IMR-90 (cell line): ENCODE data around the gene IMPDH1. TPM values are rescaled to one million over a fixed set of nuclear protein-coding genes. Genes with fewer than 3 reads are reported as not detected.

Experiments
- ATAC-seq: fragments of 200-7000 bp; cut with Tn5 transposase; 2 replicates; pipeline ENCODE4 v1.9.1; 2020; ENCODE audit warnings: low read depth, mild to moderate bottlenecking, moderate library complexity
- BruUV-seq: library from RNA; stranded (reverse); fragments of 400-500 nt; replicated peaks from 2 replicates; lab custom pipeline; 2021; lab: Mats Ljungman, UMichigan
- CTCF ChIA-PET: fragments of 300-600 bp; formaldehyde crosslinking; extraction: SDS; loops from one replicate; lab custom pipeline; 2021; ENCODE audit warnings: antibody characterized with exemption; lab: Yijun Ruan, JAX
- POLR2A ChIA-PET: fragments of 300-600 bp; sonication (Branson Sonifier 250); formaldehyde crosslinking; loops from one replicate; lab custom pipeline; 2022; ENCODE audit warnings: antibody characterized with exemption; ENCODE audit not compliant: unreplicated experiment; lab: Charles Lee
- DNase-seq: peaks from one replicate; pipeline ENCODE4 v3.0.0; 2013
- H2AFZ ChIP-seq: replicated peaks from 2 replicates; pipeline ENCODE3; 2013; ENCODE audit warnings: low read length, mild to moderate bottlenecking; ENCODE audit not compliant: poor library complexity
- H2AK5ac ChIP-seq: 2 replicates; pipeline ENCODE4 v1.6.1; 2013; ENCODE audit warnings: low read depth, low read length, inconsistent platforms
- H2AK9ac ChIP-seq: replicated peaks from 2 replicates; pipeline ENCODE3; 2013; ENCODE audit warnings: mild to moderate bottlenecking, low read depth, low read length, moderate library complexity; ENCODE audit not compliant: poor library complexity
- H2BK120ac ChIP-seq: 2 replicates; pipeline ENCODE4 v1.6.1; 2013; ENCODE audit warnings: low read depth, low read length, inconsistent platforms
- H2BK15ac ChIP-seq: 3 replicates; pipeline ENCODE4 v1.6.1; 2013; ENCODE audit warnings: low read depth, low read length, inconsistent platforms
- H2BK20ac ChIP-seq: 2 replicates; pipeline ENCODE4 v1.6.1; 2013; ENCODE audit warnings: low read depth, mild to moderate bottlenecking, inconsistent platforms, low read length, moderate library complexity
- H2BK5ac ChIP-seq: 2 replicates; pipeline ENCODE4 v1.6.1; 2013; ENCODE audit warnings: mild to moderate bottlenecking, low read depth, low read length, inconsistent platforms; ENCODE audit not compliant: poor library complexity, severe bottlenecking
- H3K14ac ChIP-seq: replicated peaks from 2 replicates; pipeline ENCODE4 v1.6.1; 2013; ENCODE audit warnings: low read depth, low read length, inconsistent platforms
- H3K18ac ChIP-seq: 2 replicates; pipeline ENCODE4 v1.6.1; 2013; ENCODE audit warnings: low read depth, low read length, control low read depth
- H3K23ac ChIP-seq: 2 replicates; pipeline ENCODE4 v1.6.1; 2013; ENCODE audit warnings: low read depth, low read length, inconsistent platforms
- H3K27ac ChIP-seq: 2 replicates; pipeline ENCODE4 v1.5.1; 2013; ENCODE audit warnings: mild to moderate bottlenecking, control low read depth, low read length; ENCODE audit not compliant: insufficient read depth
- H3K27me3 ChIP-seq: 2 replicates; pipeline ENCODE4 v1.6.1; 2013; ENCODE audit warnings: low read length; ENCODE audit not compliant: control insufficient read depth, insufficient read depth
- H3K36me3 ChIP-seq: 2 replicates; pipeline ENCODE4 v1.6.1; 2013; ENCODE audit warnings: low read length, mixed read lengths; ENCODE audit not compliant: control insufficient read depth, insufficient read depth
- H3K4ac ChIP-seq: 2 replicates; pipeline ENCODE4 v1.6.1; 2013; ENCODE audit warnings: low read depth, low read length, inconsistent platforms
- H3K4me1 ChIP-seq: 2 replicates; pipeline ENCODE4 v1.6.1; 2013; ENCODE audit warnings: low read length, mixed read lengths; ENCODE audit not compliant: control insufficient read depth, insufficient read depth
- H3K4me2 ChIP-seq: 2 replicates; pipeline ENCODE4 v1.6.1; 2013; ENCODE audit warnings: low read depth, mild to moderate bottlenecking, control low read depth, low read length, moderate library complexity
- H3K4me3 ChIP-seq: 2 replicates; pipeline ENCODE4 v1.5.1; 2013; ENCODE audit warnings: low read depth, mild to moderate bottlenecking, control low read depth, low read length, moderate library complexity; ENCODE audit not compliant: insufficient read depth
- H3K56ac ChIP-seq: 2 replicates; pipeline ENCODE4 v1.6.1; 2013; ENCODE audit warnings: low read length, inconsistent platforms; ENCODE audit not compliant: insufficient read depth; ENCODE audit errors: extremely low read depth
- H3K79me1 ChIP-seq, 2 experiments: 2 replicates each; pipeline ENCODE4 v1.6.1; 2013; ENCODE audit warnings: low read length in 2 of 2, inconsistent platforms in 1 of 2, low read depth in 1 of 2
- H3K9ac ChIP-seq: 2 replicates; pipeline ENCODE4 v1.6.1; 2013; ENCODE audit warnings: low read depth, low read length, control low read depth
- H3K9me1 ChIP-seq: 2 replicates; pipeline ENCODE4 v1.6.1; 2013; ENCODE audit warnings: low read length, inconsistent platforms; ENCODE audit not compliant: insufficient read depth
- H3K9me3 ChIP-seq: 2 replicates; pipeline ENCODE4 v1.6.1; 2013; ENCODE audit warnings: low read length; ENCODE audit not compliant: control insufficient read depth, insufficient read depth
- H4K20me1 ChIP-seq: 2 replicates; pipeline ENCODE4 v1.6.1; 2013; ENCODE audit warnings: low read length, inconsistent platforms; ENCODE audit not compliant: insufficient read depth
- H4K5ac ChIP-seq: 2 replicates; pipeline ENCODE4 v1.6.1; 2013; ENCODE audit warnings: mild to moderate bottlenecking, low read depth, low read length, control low read depth
- H4K8ac ChIP-seq, 2 experiments: 2 replicates each; pipeline ENCODE4 v1.6.1; 2013; ENCODE audit warnings: low read depth in 2 of 2, low read length in 2 of 2, control low read depth in 1 of 2, inconsistent platforms in 1 of 2
- H4K91ac ChIP-seq: 2 replicates; pipeline ENCODE4 v1.6.1; 2013; ENCODE audit warnings: low read depth, low read length, inconsistent platforms; ENCODE audit not compliant: insufficient read depth
- BHLHE40 ChIP-seq: fragments of 150-350 bp; IDR thresholded peaks from 2 replicates; pipeline ENCODE4 v1.6.1; 2016; ENCODE audit warnings: mild to moderate bottlenecking, low read depth, low read length
- CEBPB ChIP-seq: IDR thresholded peaks from 2 replicates; pipeline ENCODE4 v1.6.1; 2012; ENCODE audit warnings: low read depth, low read length, improper control_type of control experiment
- CHD1 ChIP-seq: IDR thresholded peaks from 2 replicates; pipeline ENCODE4 v1.6.1; 2012; ENCODE audit warnings: low read depth, low read length, improper control_type of control experiment
- FOS ChIP-seq: fragments of 150-350 bp; IDR thresholded peaks from 2 replicates; pipeline ENCODE4 v1.6.1; 2016; ENCODE audit warnings: low read depth, low read length
- MAFK ChIP-seq: IDR thresholded peaks from 2 replicates; pipeline ENCODE4 v1.6.1; 2012; ENCODE audit warnings: low read depth, low read length, improper control_type of control experiment
- MAZ ChIP-seq: IDR thresholded peaks from 2 replicates; pipeline ENCODE4 v1.6.1; 2012; ENCODE audit warnings: low read depth, mild to moderate bottlenecking, low read length, improper control_type of control experiment, moderate library complexity, borderline replicate concordance
- MXI1 ChIP-seq: IDR thresholded peaks from 2 replicates; pipeline ENCODE4 v1.6.1; 2012; ENCODE audit warnings: low read depth, mild to moderate bottlenecking, low read length, moderate library complexity, borderline replicate concordance
- NFE2L2 ChIP-seq: fragments of 150-350 bp; IDR thresholded peaks from 2 replicates; pipeline ENCODE4 v1.6.1; 2016; ENCODE audit warnings: low read depth, mild to moderate bottlenecking, low read length
- POLR2A ChIP-seq: IDR thresholded peaks from 2 replicates; pipeline ENCODE4 v1.6.1; 2012; ENCODE audit warnings: mild to moderate bottlenecking, low read depth, low read length
- RAD21 ChIP-seq: IDR thresholded peaks from 2 replicates; pipeline ENCODE4 v1.6.1; 2012; ENCODE audit warnings: low read length, improper control_type of control experiment
- RCOR1 ChIP-seq: IDR thresholded peaks from 2 replicates; pipeline ENCODE4 v1.6.1; 2012; ENCODE audit warnings: mild to moderate bottlenecking, low read length, improper control_type of control experiment; ENCODE audit not compliant: insufficient replicate concordance
- RFX5 ChIP-seq: IDR thresholded peaks from 2 replicates; pipeline ENCODE4 v1.8.0; 2012; ENCODE audit warnings: low read depth, mild to moderate bottlenecking, low read length, moderate library complexity
- SMC3 ChIP-seq: fragments of 150-350 bp; IDR thresholded peaks from 2 replicates; pipeline ENCODE4 v1.6.1; 2016; ENCODE audit warnings: low read depth, mild to moderate bottlenecking, antibody characterized with exemption, low read length, moderate library complexity
- USF2 ChIP-seq: fragments of 150-350 bp; IDR thresholded peaks from 2 replicates; pipeline ENCODE4 v1.6.1; 2017; ENCODE audit warnings: mild to moderate bottlenecking, antibody characterized with exemption, low read length, low read depth
- WGBS, 2 experiments: methylation state at CpG; one replicate each; pipeline versions ENCODE4 v1.1.5 to v1.1.7; 2013; ENCODE audit warnings: missing lambda C conversion rate in 2 of 2; ENCODE audit not compliant: insufficient read length in 1 of 2; ENCODE audit errors: extremely low coverage in 2 of 2; 5-methylcytosine and 5-hydroxymethylcytosine counted together
- dilution Hi-C: fragments of 300-500 bp; cut with HindIII; formaldehyde crosslinking; loops from one replicate; pipeline ENCODE4 v1.14.3; 2018; ENCODE audit warnings: low sequenced_read_pairs; ENCODE audit not compliant: unreplicated experiment
- in situ Hi-C: fragments of 300-500 bp; cut with MboI; formaldehyde crosslinking; loops from 3 replicates; pipeline ENCODE4 v1.14.3; 2019; ENCODE audit warnings: low sequenced_read_pairs, inconsistent platforms, mixed read lengths
- intact Hi-C: fragments of 100-400 bp; cut with micrococcal nuclease; formaldehyde crosslinking; loops from 2 replicates; pipeline ENCODE4 v1.10.0; 2022
- polyA plus RNA-seq, 3 experiments: library from polyadenylated mRNA; depleted of rRNA; stranded (reverse); fragments of >200 nt; gene quantifications; 2 replicates each; pipeline ENCODE4 v1.2.3, GENCODE V29; 2012; ENCODE audit warnings: low replicate concordance in 1 of 3
- total RNA-seq: library from RNA; depleted of rRNA; stranded (reverse); fragments of >200 nt; gene quantifications from 2 replicates; pipeline ENCODE4 v1.2.3, GENCODE V29; 2012

Gene IMPDH1
- total and polyA plus RNA-seq, 2 of the 4 experiments (the other 2 are of a cell fraction), result 49.5 to 69.3 TPM

GRCh38 chr7:128398841-128399135, 11.0 kb downstream of the IMPDH1 start:
- no TSS peak for BruUV-seq
- H2BK20ac ChIP-seq, result no peak overlapping the region
- no peak overlapping the region for H3K27ac ChIP-seq
- no peak overlapping the region for H4K8ac ChIP-seq
- 57% methylated on average over 1 of the region's 6 CpGs; no CpG with 5 or more reads in 1 of the 2 experiments for WGBS, 2 experiments
- no peak for DNase-seq
- no peak overlapping the region for H4K5ac ChIP-seq
- H2AK5ac ChIP-seq, result no peak overlapping the region
- no peak overlapping the region for H3K4me2 ChIP-seq
- H3K9ac ChIP-seq, result no peak overlapping the region
- peak; percentile 40 for ATAC-seq
- ChIA-PET POLR2A (no interaction called here), CTCF (interaction anchor here (0.6 to 1.5 kb wide), 2 partner anchors 26 to 29 kb away, joined by 4 to 5 read pairs; no protein-coding TSS in a partner anchor)
- H3K27me3 ChIP-seq, result no peaks in the 10 kb centered on the region
- H4K91ac ChIP-seq, result no peak overlapping the region
- dilution Hi-C loops, result no loop called here
- H3K9me1 ChIP-seq, result no peaks in the 10 kb centered on the region
- H3K4me1 ChIP-seq, result no peaks in the 10 kb centered on the region
- no peak overlapping the region for H3K18ac ChIP-seq
- no peaks in the 10 kb centered on the region for H3K9me3 ChIP-seq
- peaks cover 15% of the 10 kb centered on the region for H4K20me1 ChIP-seq
- peak overlapping the region; percentile 67 for H2AFZ ChIP-seq
- peak overlapping the region; percentile 85 for H2AK9ac ChIP-seq
- H3K4ac ChIP-seq, result no peak overlapping the region
- no peak for TF ChIP-seq MAZ
- no peak for TF ChIP-seq RCOR1
- TF ChIP-seq SMC3, result no peak
- TF ChIP-seq USF2, result no peak
- no peak for TF ChIP-seq BHLHE40
- TF ChIP-seq NFE2L2, result no peak
- no peak for TF ChIP-seq FOS
- no peak for TF ChIP-seq RFX5
- no peak for TF ChIP-seq POLR2A
- TF ChIP-seq MXI1, result no peak
- no peak for TF ChIP-seq MAFK
- TF ChIP-seq CEBPB, result no peak
- TF ChIP-seq RAD21, result no peak
- no peak for TF ChIP-seq CHD1
- no peak overlapping the region for H2BK15ac ChIP-seq
- no peak overlapping the region for H3K14ac ChIP-seq
- H3K4me3 ChIP-seq, result no peak overlapping the region
- intact Hi-C loops, result loop anchor here (1.0 kb wide), 2 partner anchors 27 to 61 kb away; no protein-coding TSS in a partner anchor
- H2BK5ac ChIP-seq, result no peak overlapping the region
- no peak overlapping the region for H3K56ac ChIP-seq
- H2BK120ac ChIP-seq, result no peak overlapping the region
- peaks cover 56% of the 10 kb centered on the region for H3K36me3 ChIP-seq
- in situ Hi-C loops, result no loop called here
- peaks cover 11 to 20% of the 10 kb centered on the region in 2 experiments for H3K79me1 ChIP-seq
- no peak overlapping the region for H3K23ac ChIP-seq
